Panc1 (cell line): Measurements from ENCODE around the gene CEACAM18. TPM values are rescaled to one million over a fixed set of nuclear protein-coding genes. Genes with fewer than 3 reads are reported as not detected.

Experiments used
- ATAC-seq: fragments of 200-7000 bp; cut with Tn5 transposase; 2 replicates; pipeline ENCODE4 v1.9.1; 2020; ENCODE audit warnings: mild to moderate bottlenecking, moderate library complexity
- BruUV-seq: library from RNA; stranded (reverse); fragments of 400-500 nt; replicated peaks from 2 replicates; lab custom pipeline; 2021; lab: Mats Ljungman, UMichigan
- CTCF ChIA-PET: fragments of 300-600 bp; sonication (Branson Sonifier 250); formaldehyde crosslinking; loops from one replicate; lab custom pipeline; 2022; ENCODE audit warnings: antibody characterized with exemption; lab: Charles Lee
- POLR2A ChIA-PET: fragments of 300-600 bp; sonication (Branson Sonifier 250); formaldehyde crosslinking; loops from one replicate; lab custom pipeline; 2022; ENCODE audit warnings: antibody characterized with exemption; lab: Charles Lee
- DNase-seq: peaks from one replicate; pipeline ENCODE4 v3.0.0-alpha.2; 2010; ENCODE audit warnings: low read depth, low spot score
- H3K27ac ChIP-seq: 2 replicates; pipeline ENCODE4 v1.5.1; 2011; ENCODE audit warnings: mild to moderate bottlenecking, low read length, inconsistent platforms
- H3K27me3 ChIP-seq: fragments of 200-500 bp; sonication (Bioruptor generic); 2 replicates; pipeline ENCODE4 v1.6.0; 2014; ENCODE audit warnings: low read length, inconsistent platforms; ENCODE audit not compliant: control insufficient read depth, insufficient read depth
- H3K36me3 ChIP-seq: fragments of 200-500 bp; sonication (Bioruptor generic); 2 replicates; pipeline ENCODE4 v1.5.1; 2014; ENCODE audit warnings: inconsistent platforms, mild to moderate bottlenecking, low read length, moderate library complexity; ENCODE audit not compliant: control insufficient read depth, insufficient read depth
- H3K4me1 ChIP-seq: 2 replicates; pipeline ENCODE4 v1.5.1; 2011; ENCODE audit warnings: inconsistent platforms, mild to moderate bottlenecking, low read length, moderate library complexity; ENCODE audit not compliant: control insufficient read depth, insufficient read depth
- H3K4me3 ChIP-seq, 2 experiments: 2 replicates each; pipeline ENCODE4 v1.5.1; 2011 to 2012; ENCODE audit warnings: low read depth in 2 of 2, low read length in 2 of 2, mild to moderate bottlenecking in 2 of 2, inconsistent platforms in 1 of 2, moderate library complexity in 1 of 2
- H3K9me3 ChIP-seq: fragments of 200-500 bp; sonication (Bioruptor generic); 2 replicates; pipeline ENCODE4 v1.5.1; 2014; ENCODE audit warnings: low read depth, mild to moderate bottlenecking, inconsistent platforms, low read length, moderate library complexity; ENCODE audit not compliant: control insufficient read depth, insufficient read depth
- POLR2AphosphoS5 ChIP-seq: IDR thresholded peaks from 2 replicates; pipeline ENCODE4 v1.6.1; 2012; ENCODE audit warnings: mild to moderate bottlenecking, low read depth, low read length, moderate library complexity
- SIN3A ChIP-seq: IDR thresholded peaks from 2 replicates; pipeline ENCODE4 v1.6.1; 2012; ENCODE audit warnings: low read depth, mild to moderate bottlenecking, low read length, moderate library complexity, borderline replicate concordance; ENCODE audit not compliant: insufficient read depth
- TCF7L2 ChIP-seq: IDR thresholded peaks from 2 replicates; pipeline ENCODE4 v1.6.1; 2011; ENCODE audit warnings: mild to moderate bottlenecking, low read depth, low read length, inconsistent platforms
- in situ Hi-C: cut with HindIII; loops from 2 replicates; pipeline ENCODE4 v1.10.0; 2016; ENCODE audit warnings: low sequenced_read_pairs, low pct_unique_long_range_greater_than_20kb
- intact Hi-C: fragments of 100-400 bp; cut with micrococcal nuclease; formaldehyde crosslinking; loops from one replicate; pipeline ENCODE4 v1.10.0; 2022; ENCODE audit not compliant: unreplicated experiment
- total RNA-seq: library from RNA; stranded (reverse); gene quantifications from one replicate; pipeline ENCODE4 v1.2.1, GENCODE V29; 2021; ENCODE audit not compliant: unreplicated experiment
- TF ChIP-seq, protein P1 (sequence below), 2 experiments: IDR thresholded peaks; 2 replicates each; pipeline ENCODE4 v1.6.1; 2011 to 2012; ENCODE audit warnings: low read depth in 2 of 2, control low read depth in 1 of 2, low read length in 1 of 2, mild to moderate bottlenecking in 1 of 2, moderate library complexity in 1 of 2; ENCODE audit not compliant: insufficient read depth in 1 of 2
- TF ChIP-seq, protein P2 (sequence below): fragments of 450-650 bp; IDR thresholded peaks from 2 replicates; pipeline ENCODE4 v1.5.1; 2017; ENCODE audit warnings: mild to moderate bottlenecking

The CEACAM18 gene
- total RNA-seq, 1 experiment from 2014 or later = not detected

DNA sequence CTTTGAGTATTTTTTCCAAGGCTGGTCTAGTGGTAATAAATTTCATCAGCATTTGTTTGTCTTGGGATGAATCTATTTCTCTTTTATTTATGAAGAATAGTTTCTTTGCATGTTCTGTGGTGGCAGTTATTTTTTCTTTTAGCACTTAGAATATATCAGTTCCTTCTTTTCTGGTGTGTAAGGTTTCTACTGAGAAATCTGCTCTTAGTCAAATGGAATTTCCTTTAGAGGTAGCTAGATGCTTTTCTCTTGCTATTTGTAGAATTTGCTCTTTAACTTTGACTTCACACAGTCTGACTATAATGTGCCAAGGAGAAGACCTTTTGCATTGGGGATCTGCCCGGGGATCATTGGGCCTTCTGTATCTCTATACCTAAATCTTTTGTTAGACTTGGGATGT is 57.2 kb downstream of the CEACAM18 start:
- Histone ChIP-seq H3K4me1 (no peaks in the 10 kb centered on the region), H3K9me3 (no peaks in the 10 kb centered on the region), H3K4me3 (no peak overlapping the region), H3K27me3 (peaks cover 10% of the 10 kb centered on the region), H3K27ac (no peak overlapping the region), H3K36me3 (no peaks in the 10 kb centered on the region)
- in situ Hi-C loops = no loop called here
- ATAC-seq (no peak), DNase-seq (no peak)
- no peak for TF ChIP-seq TCF7L2
- TF ChIP-seq POLR2AphosphoS5 = no peak
- TF ChIP-seq SIN3A = no peak
- TF ChIP-seq, protein P1, sequence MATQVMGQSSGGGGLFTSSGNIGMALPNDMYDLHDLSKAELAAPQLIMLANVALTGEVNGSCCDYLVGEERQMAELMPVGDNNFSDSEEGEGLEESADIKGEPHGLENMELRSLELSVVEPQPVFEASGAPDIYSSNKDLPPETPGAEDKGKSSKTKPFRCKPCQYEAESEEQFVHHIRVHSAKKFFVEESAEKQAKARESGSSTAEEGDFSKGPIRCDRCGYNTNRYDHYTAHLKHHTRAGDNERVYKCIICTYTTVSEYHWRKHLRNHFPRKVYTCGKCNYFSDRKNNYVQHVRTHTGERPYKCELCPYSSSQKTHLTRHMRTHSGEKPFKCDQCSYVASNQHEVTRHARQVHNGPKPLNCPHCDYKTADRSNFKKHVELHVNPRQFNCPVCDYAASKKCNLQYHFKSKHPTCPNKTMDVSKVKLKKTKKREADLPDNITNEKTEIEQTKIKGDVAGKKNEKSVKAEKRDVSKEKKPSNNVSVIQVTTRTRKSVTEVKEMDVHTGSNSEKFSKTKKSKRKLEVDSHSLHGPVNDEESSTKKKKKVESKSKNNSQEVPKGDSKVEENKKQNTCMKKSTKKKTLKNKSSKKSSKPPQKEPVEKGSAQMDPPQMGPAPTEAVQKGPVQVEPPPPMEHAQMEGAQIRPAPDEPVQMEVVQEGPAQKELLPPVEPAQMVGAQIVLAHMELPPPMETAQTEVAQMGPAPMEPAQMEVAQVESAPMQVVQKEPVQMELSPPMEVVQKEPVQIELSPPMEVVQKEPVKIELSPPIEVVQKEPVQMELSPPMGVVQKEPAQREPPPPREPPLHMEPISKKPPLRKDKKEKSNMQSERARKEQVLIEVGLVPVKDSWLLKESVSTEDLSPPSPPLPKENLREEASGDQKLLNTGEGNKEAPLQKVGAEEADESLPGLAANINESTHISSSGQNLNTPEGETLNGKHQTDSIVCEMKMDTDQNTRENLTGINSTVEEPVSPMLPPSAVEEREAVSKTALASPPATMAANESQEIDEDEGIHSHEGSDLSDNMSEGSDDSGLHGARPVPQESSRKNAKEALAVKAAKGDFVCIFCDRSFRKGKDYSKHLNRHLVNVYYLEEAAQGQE (IDR thresholded peaks at IDR 0.05; ENCODE audit: insufficient read depth in 1 of 2, low read depth in 2 of 2, low read length in 1 of 2) = no peak
- TF ChIP-seq, protein P2, sequence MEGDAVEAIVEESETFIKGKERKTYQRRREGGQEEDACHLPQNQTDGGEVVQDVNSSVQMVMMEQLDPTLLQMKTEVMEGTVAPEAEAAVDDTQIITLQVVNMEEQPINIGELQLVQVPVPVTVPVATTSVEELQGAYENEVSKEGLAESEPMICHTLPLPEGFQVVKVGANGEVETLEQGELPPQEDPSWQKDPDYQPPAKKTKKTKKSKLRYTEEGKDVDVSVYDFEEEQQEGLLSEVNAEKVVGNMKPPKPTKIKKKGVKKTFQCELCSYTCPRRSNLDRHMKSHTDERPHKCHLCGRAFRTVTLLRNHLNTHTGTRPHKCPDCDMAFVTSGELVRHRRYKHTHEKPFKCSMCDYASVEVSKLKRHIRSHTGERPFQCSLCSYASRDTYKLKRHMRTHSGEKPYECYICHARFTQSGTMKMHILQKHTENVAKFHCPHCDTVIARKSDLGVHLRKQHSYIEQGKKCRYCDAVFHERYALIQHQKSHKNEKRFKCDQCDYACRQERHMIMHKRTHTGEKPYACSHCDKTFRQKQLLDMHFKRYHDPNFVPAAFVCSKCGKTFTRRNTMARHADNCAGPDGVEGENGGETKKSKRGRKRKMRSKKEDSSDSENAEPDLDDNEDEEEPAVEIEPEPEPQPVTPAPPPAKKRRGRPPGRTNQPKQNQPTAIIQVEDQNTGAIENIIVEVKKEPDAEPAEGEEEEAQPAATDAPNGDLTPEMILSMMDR = no peak
- ChIA-PET POLR2A (no interaction called here), CTCF (no interaction called here)
- intact Hi-C loops = no loop called here
- no TSS peak for BruUV-seq

- in situ Hi-C loops = no loop called here
- H3K9me3 ChIP-seq = no peaks in the 10 kb centered on the region
- CTCF ChIA-PET = no interaction called here
Observed at GRCh38 chr19:51539821-51540366, 61.6 kb downstream of the CEACAM18 start.

More at GRCh38 chr19:51539821-51540366, 61.6 kb downstream of the CEACAM18 start:
- DNase-seq (no peak), ATAC-seq (no peak)
- intact Hi-C loops = no loop called here
- peaks cover 2% of the 10 kb centered on the region; the same call in 1 of the 2 replicates for H3K27me3 ChIP-seq
- H3K4me3 ChIP-seq = no peak overlapping the region
- no peaks in the 10 kb centered on the region for H3K36me3 ChIP-seq
- no peaks in the 10 kb centered on the region for H3K4me1 ChIP-seq
- TF ChIP-seq POLR2AphosphoS5 = no peak
- TF ChIP-seq TCF7L2 = no peak
- TF ChIP-seq, protein P2 = no peak
- TF ChIP-seq SIN3A = no peak
- TF ChIP-seq, protein P1 (IDR thresholded peaks at IDR 0.05; ENCODE audit: insufficient read depth in 1 of 2, low read depth in 2 of 2, low read length in 1 of 2) = no peak
- BruUV-seq = no TSS peak
- POLR2A ChIA-PET = no interaction called here
- no peak overlapping the region for H3K27ac ChIP-seq
